Cortex of kidney (tissue), 1 donor: ENCODE data around the gene ABLIM1.

Source experiments
- DNase-seq: peaks from one replicate; lab custom pipeline; 2025; lab: John Stamatoyannopoulos, UW

The ABLIM1 gene

DNA sequence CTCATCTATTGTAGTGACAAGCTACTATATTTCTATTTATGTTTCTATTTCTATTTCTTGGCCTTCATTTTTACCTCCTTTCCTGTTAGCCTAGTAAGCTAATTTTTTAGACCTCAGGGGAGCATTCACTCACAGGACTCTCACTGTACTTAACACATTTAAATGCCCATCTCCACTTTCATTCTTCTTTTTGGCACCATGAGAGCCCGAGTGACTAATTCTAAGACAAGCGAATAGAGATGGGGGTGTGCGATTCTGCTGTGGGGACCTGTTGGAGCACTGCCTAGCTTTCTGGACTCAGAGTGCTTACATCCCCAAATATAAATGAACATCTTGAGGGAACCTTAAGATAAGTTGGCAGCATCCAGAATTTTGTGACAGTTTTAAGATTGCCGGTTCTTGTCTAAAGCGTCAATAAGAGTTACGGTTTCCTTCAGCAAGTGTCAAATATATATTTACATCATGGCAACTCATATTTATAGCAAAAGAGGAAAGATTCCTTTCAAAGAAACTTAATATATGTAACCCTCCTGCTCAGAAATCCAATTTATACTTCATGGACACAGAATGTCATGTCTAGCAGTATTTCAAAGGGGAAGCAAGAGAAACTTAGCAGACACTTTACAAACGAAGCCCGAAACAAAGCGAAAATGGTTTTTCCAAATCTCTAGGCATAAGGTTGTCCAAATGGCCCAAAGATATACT, 199.7 kb downstream of the ABLIM1 start:
- DNase-seq: no peak

DNA sequence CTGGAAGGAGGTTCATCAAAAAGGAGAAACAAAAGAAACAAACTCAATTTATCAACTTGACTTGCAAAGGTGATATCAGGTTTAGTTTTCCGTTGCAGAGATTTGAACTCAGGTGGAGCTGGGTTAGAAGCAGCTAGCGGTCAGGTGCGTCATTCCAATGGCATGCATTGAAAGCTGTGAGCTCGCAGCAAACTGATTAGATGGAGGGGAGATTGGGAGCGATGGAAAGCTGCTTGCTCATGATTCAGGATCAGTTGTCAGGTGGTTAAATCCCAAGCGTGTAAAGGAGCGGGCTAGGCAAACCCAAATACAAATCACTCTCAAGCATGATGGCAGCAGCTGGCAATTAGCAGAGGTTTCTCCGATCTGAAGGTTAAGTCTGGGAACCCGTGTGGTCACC, 204.5 kb downstream of the ABLIM1 start:
- no peak for DNase-seq

DNA sequence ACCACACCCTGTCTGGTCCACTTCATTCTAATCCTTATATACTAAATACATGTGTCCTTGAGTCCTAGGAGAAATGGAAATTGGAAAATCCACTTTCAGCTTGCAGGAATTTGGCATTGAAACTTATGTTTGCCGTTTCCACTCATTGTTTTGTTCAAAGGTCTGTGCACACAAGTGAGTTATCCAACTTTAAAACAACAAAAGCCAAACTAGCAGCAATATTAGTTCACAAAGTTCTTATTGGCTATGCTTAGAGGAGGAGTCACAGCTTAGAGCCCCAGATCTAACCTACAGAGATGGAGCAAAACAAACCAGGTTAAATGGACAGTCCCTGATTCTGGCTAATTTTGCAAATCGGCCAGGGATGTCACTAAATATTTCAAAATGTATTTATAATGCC, 209.2 kb downstream of the ABLIM1 start:
- no peak for DNase-seq

DNA sequence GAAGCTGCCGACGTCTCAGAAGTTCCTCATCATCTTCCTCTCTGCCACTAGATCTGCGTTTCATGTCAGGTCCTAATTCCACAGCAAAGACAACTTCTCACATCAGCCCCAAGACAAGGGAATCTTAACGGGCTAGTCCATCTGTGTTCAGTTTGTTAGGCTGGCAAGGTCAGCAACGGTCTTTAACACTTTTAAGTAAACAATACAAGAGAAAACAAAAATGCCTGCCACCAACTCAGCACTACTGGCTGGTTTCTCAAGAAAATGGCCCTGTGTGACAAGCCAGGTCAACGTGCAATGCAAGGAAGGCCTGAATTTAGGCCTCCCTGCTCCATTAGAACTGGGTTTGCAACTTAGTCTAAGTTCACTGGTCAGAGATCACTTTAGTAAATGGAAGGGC, 212.7 kb downstream of the ABLIM1 start:
- DNase-seq: no peak

DNA sequence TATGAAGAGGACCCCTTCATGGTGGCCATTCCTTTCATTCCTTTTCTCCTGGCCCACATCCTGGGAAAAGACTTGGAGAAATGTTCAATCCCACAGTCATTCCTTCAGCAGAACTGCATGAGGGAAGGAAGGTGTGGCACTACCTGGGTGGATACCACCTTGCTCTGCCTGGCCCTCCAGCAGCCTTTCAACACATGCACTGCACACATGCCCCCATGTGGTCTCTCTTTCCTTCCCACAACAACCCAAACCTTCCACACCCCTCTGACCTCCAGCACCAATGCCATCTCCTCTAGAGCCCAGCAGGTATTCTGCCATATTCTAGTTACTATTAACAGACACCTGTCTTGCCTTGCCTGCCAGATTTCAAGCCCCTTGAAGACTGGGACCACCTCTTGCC, 213.3 kb downstream of the ABLIM1 start:
- no peak for DNase-seq

DNA sequence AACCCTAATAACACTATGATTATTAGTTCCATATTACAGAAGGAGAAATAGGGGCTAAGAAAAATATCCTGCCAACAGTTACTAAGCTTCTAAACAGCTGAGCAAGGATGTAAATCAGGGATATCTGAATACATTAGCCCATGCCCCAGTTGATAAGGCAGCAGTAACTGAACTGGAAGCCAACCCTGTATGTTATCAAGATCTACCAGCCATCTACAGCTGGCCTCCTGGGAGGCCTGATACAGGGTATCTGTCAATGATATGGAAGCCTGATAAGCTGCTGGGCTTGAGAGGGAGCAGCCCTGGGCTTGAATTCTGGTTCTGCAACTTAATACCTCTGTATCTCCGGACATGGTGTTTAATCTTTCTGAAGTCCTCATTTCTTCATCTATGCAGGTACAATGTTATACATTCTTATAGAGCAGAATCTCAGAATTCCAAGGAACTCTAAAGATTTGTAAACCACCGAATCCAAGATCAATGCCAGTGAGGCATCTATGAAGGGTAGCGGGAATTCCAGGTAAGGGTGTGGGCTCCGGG, 215.9 kb downstream of the ABLIM1 start:
- no peak for DNase-seq

DNA sequence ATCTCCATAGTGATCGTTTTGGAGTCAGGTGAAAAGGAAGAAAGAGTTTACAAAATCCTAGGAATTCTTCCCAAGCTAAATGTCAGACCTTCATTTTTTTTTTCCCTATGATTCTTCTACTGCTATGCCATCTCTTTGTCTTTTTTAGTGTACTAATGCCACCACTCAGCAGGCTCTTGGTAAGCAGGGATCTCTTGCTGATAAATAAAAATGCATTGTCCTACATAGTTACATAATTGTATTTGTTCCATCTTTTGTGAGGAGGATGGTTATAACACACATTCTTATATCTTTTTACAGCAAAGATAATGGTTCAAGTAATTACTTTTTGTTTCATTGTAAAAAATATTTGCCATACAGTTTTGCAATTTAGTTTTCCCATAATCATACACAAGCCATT, 217.0 kb downstream of the ABLIM1 start:
- no peak for DNase-seq

DNA sequence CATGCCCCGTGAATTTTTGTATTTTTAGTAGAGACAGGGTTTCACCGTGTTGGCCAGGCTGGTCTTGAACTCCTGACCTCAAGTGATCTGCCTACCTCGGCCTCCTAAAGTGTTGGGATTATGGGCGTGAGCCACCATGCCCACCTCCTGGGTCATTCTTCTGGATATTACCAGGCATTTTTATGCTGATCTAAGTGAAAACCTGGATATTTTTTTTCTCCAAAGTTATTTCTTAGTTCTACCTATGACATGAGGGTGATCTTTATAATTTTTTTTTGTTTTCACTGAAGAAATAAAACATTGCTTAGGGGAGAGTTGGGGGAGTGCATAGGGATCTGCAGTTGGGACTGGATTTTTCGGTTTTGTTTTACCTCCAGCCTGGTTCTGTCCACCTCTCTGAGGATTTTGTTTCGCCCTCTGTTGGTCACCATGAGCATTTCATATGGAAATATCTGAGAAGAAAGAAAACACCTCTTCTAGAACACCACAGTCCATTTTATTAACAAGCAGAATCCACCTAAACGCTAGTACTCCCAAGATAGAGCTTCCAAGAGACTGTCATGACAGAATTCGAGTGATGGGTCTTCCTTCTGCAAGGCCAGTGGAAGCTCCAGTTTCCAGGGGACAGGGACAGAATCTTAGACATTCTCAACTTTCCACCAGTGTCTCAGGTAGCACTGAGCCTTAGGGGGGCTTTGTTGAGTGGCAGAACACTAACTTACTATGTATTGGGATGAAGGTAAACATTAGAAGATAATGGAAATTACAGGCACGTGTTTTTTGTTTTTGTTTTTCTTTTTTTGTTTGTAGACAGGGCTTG, 220.4 kb downstream of the ABLIM1 start:
- DNase-seq: no peak

DNA sequence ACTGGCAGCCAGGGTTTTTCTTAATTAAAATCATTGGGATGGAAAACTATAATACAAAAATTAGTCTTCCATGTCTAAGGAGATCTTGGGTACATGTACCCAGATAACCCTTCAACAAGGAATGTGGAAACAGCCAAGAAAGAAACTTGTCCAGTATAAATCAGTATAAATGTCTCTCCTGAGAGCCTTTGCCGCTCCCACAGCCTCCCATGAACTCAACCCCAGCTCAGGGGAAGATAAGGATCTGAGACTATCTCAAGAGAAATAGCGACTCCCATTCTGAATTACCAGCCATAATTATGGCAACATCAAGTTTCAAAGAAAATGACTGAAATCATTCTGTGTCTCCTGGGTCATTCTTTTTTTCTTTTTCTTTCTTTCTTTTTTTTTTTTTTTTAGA, 221.1 kb downstream of the ABLIM1 start:
- no peak for DNase-seq

DNA sequence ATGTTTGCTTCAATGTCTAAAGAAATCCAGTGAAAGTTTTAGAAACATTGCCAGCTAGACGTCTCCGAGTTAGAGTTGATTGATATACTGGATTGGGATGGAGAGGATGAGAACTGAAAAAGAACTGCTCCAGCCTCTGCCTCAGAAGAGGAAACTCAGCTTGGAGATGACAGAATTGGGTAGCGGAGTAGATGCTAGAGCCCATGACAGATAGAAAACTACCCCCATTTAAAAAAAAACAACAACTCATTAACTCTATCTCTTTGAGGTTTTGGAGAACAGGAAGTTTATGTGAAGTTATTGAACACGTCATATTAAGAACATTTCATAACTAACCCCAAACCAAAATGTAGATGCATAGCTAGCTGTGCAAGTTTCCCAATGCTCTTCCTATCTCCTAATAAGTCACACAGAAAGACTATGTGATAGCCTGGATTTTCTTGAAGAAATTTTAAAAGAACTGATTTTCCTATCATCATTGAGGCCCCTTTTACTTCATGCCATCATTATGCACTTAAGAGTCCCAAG, 225.4 kb downstream of the ABLIM1 start:
- no peak for DNase-seq

DNA sequence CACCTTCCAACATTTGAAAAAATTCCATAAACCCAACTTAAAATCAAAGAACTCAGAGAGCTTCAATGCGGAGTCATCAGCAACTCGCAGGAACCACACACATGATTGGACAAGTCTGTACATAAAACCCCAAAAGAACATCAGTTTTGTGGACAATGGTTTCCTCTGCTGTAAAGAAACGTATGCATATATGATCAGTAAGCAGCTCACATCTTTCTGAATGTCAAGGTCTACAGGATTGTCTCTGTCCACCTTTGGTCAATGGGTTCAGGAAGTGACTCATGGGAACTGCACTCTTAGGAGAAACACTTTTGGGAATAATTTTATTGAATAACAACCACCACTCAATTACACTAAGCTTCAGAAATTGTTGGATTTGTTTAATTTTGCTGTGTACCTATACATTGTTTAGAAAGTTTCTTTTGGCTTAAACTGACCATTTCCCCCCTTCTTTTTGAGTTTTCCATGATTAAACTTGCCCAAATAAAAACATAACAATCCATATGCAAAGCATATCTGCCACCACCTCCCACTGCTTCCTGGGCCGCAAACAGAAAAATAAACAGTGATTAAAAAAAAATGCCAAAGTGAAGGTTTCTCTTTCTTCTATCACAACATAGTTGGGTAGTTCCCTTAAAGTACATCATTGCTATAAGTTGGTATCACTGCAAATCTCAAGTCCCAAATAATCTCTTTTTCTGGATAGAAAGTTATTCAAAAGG, 226.5 kb downstream of the ABLIM1 start:
- DNase-seq: no peak

DNA sequence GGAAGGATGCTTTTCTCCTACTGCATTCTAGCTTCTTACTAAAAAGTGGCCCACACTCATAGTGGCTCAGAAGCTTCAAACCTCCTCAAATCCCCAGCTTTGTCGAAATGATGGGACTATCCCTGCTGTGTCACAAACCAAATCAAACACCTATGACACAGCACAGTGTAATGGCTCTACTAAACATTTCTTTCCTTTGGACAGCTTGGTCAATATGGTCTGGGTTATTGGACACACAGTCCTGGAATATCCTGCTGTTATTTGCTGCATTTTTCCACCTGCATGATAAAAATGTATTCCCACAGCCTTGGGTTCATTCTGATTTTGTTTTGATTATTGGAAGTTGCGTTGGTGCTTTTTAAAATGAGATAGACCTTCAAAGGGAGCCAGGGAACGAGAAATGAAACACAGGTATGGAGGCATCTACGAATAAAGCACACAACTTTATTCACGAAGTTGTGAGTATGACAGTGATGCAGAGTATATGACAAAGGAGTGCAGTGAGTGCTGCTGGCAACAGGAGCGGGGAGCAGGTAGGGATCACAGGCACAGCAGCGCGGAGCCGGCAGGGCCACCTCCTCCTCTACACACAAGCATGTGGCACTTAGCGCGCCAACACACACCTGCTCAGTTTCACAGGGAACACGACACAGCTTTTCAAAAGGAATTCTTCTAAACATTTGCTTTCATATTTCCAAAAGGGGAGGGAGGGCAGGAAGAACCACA, 227.2 kb downstream of the ABLIM1 start:
- no peak for DNase-seq

DNA sequence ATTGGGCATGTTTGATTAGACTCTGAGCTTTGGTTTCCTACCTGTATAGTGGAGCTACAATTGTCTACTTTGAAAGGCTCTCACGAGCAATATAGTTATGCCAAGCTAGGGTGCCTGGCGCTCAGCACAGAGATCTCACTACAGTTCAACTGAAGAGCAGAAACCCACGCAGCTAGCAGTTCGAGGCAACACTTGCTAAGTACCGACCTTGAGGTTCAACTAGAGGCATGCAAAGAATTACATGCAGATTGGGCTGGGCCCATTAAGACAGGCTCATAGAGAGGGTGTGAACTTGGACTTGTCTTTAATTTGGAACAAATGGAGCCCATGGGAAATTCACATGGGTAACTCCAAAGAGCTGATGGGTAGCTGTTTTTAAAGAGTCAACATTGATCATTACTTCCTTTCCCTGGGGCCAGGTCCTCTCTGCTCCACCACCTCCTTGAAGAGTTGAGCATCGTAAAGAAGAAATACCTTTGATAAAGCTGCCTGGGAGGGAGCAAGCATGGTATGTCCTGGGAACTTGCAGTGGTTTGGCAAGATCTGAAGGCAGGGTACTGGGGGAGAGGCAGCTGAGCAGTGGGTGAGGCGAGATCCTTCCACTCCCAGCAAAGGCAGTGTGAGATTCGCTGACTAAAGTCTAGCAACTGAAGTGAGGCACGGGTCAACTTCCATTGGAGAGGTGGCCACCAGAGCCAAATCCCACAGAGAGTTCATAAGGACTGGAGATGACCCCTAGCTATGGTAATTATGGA, 228.3 kb downstream of the ABLIM1 start:
- DNase-seq: no peak

DNA sequence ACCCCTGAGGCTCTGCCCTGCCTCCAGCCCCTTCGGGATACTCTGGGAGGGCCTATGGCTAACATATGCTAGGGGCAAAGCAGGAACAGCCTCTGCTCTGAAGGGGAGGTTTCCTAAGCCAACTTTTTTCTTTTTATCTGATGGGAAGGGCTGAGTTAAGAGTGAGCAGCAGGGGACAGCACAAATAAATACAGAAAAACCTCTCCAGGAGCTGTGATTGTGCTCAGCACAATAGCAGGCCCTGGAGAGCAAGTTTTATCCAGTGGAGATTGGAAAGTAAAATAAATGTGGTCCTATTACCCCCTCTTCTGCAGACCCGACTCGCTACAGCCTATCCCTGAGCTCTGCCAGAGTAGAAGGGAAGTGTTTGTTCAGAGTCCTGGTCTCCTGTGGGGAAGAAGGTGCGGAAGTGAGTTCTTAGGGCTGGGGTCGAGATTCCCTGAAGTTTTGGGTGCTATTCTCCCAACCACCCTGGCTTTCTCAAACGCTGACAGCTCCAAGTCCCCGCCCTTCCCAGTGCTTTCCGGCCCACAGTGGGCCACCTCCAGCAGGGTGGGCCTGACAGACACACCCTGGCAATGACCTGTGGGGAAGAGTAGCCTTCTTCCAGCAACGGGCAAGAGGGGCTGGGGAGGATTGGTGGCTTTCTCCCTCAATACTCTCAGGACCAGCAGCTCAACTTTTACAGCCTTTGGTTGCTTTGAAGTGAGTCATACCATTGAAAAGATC, 230.8 kb downstream of the ABLIM1 start:
- DNase-seq: no peak

DNA sequence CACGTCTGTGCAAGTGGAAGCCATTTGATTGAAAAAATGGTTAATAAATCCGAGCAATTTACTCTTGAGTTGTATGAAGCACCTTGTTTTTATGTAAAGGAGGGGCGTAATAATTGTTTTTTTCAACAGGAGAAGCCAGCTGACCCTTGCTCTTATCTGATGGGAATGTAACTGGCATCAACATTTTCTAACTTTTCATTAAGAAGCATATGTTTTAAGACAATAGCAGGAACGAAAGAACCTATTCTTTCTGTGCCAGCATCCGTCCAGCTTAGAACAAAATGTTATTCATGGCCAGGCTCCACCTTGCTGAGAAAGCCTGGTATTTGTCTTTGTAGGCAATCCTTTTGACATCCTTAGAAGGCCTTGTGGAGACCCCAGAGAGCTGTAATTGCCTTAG, 231.6 kb downstream of the ABLIM1 start:
- no peak for DNase-seq

DNA sequence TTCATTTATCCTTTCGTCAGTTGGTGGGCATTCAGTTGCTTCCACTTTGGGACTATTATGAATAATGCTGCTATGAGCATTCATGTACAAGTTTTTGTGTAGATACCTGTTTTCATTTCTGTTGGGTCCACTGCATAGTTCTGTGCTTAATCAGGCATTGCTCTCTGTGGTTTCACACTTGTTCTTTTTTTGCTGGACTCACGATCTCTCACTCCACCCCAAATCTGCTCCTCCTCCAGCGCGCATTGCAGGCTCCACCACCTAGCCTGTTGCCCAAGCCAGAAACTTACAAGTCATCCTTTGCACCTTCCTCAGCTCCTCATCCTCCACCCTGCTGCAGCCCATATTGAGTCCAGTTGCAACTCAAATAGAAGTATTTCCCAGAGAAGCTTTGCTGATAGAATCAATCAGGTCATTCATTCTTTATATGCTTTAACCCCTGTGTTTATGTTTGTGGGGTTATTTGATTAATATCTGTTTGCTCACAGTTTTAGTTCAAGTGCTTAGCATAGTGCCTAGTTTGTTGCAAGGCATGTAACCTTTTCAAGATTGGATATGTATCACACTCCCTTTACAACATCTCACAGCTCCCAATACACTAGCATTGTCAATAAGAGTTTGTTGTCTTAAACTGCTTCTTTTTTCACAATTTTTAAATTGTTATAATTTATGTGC, 237.1 kb downstream of the ABLIM1 start:
- DNase-seq: no peak

DNA sequence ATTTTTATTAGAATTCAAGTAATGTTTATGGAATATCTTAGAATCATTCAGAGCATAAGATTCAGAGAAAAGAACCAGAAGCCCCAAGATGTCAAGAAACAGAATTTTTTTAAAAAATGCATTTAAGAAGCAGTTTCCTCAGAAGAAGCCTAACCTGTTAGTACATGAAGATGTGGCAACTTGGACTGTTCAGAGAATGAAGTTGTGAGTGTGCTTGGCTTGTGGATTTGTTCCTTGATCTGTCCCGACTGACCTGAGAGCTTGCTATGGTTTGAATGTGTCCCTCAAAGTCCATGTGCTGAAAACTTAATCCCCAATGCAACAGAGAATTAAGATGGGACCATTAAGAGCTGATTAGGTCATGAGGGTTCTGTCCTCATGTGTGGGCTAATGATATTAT, 240.0 kb downstream of the ABLIM1 start:
- DNase-seq: no peak

DNA sequence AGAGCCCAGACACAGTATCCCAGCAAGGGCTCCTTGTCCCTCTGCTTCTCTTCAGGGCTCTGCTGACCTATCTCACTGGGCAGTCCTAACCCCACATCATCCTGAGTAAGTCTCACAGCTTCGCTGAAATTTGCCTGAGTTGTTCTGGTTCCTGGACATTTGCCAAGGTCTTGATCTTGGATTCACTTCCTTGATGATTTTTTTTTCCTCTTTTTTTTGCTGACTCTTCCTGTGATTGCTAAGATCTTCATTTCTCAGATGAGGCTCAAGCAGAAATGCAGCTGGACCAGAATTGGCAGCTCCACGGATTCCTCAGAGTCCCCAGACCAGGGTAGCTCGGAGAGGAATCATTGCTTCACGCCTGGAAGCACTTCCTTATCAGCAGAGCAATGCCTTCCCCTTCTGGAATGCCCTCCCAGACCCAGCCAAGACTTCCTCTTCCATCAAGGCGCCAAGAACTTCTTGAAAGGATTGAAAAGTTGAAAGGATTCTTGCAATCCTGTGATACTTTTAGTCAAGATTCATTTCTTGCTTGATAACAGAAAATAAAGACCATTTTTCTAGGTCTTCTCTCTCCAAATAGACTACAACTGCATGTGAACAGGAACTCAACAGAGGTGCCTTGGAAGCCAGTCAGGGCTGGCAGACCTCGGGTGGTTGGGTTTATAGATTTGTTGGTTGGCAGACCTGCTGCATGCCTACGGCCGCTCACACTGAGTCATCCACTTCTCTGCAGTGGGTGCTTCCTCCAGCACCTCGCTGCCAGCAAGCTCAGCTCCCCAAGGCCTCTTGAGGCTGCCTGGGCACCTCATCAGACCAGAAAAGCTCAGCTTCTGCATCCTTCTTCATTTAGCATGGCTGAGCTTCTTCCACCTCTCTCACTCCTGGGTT, 244.9 kb downstream of the ABLIM1 start:
- DNase-seq: no peak

DNA sequence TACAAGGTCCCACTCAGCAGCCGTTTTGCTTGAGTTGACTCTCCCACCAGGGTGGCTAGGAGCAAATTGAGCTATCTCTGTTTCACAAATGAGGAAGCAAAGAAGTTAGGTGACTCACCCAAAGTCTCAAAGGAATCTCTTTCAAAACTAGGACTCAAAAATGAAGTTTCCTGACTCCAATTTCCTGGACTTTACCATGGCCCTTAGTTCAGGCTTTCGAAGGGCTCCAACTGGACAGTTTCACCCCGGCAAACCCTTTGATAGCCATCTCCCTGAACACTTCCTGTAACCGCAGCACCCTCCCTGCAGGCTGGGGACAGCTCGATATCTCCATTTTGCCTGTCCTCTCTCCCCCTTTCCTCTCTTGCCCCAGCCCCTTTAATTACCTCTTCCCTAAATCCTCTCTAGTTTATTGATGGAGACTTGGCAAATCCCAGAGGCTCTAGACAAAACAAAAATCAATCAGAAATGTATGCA, 249.1 kb downstream of the ABLIM1 start:
- no peak for DNase-seq
